MM.1S (cell line): Measurements from ENCODE around the gene TRIB2.

ENCODE experiments used
- DNase-seq: peaks from one replicate; pipeline ENCODE4 v3.0.0-alpha.2; 2015
- H2AFZ ChIP-seq: fragments of 300-600 bp; sonication (generic); 2 replicates; pipeline ENCODE4 v1.6.0; 2016; ENCODE audit warnings: antibody characterized with exemption, low read length
- H3F3A ChIP-seq: fragments of 300-600 bp; sonication (generic); 2 replicates; pipeline ENCODE4 v1.6.1; 2016; ENCODE audit warnings: mild to moderate bottlenecking, antibody characterized with exemption, low read length, moderate library complexity, mixed read lengths; ENCODE audit not compliant: insufficient read depth
- H3K27ac ChIP-seq: fragments of 300-600 bp; sonication (generic); 2 replicates; pipeline ENCODE4 v1.5.1; 2016; ENCODE audit warnings: mild to moderate bottlenecking, low read length
- H3K27me3 ChIP-seq: fragments of 300-600 bp; sonication (generic); replicated peaks from 2 replicates; pipeline ENCODE4 v1.6.0; 2016; ENCODE audit warnings: low read length; ENCODE audit not compliant: insufficient read depth
- H3K36me3 ChIP-seq: fragments of 300-600 bp; sonication (generic); replicated peaks from 2 replicates; pipeline ENCODE4 v1.6.1; 2016; ENCODE audit warnings: mild to moderate bottlenecking, low read length, mixed read lengths; ENCODE audit not compliant: insufficient read depth
- H3K4me1 ChIP-seq: fragments of 300-600 bp; sonication (generic); 2 replicates; pipeline ENCODE4 v1.6.1; 2016; ENCODE audit warnings: low read length, mixed read lengths
- H3K4me2 ChIP-seq: fragments of 300-600 bp; sonication (generic); 2 replicates; pipeline ENCODE4 v1.6.0; 2016; ENCODE audit warnings: low read depth, low read length
- H3K4me3 ChIP-seq: fragments of 300-600 bp; sonication (generic); 2 replicates; pipeline ENCODE4 v1.5.1; 2016; ENCODE audit warnings: low read length, mixed read lengths
- H3K79me2 ChIP-seq: fragments of 300-600 bp; sonication (generic); 2 replicates; pipeline ENCODE4 v1.6.1; 2016; ENCODE audit warnings: mixed run types, low read length, mixed read lengths
- H3K9ac ChIP-seq: fragments of 300-600 bp; sonication (generic); 2 replicates; pipeline ENCODE4 v1.6.1; 2016; ENCODE audit warnings: low read length, mixed read lengths
- H3K9me2 ChIP-seq: fragments of 300-600 bp; sonication (generic); replicated peaks from 2 replicates; pipeline ENCODE4 v1.6.1; 2016; ENCODE audit warnings: mild to moderate bottlenecking, low read length, mixed read lengths; ENCODE audit not compliant: insufficient read depth
- H3K9me3 ChIP-seq: fragments of 300-600 bp; sonication (generic); replicated peaks from 2 replicates; pipeline ENCODE4 v1.6.1; 2016; ENCODE audit warnings: mild to moderate bottlenecking, low read length, mixed read lengths; ENCODE audit not compliant: insufficient read depth
- H4K20me1 ChIP-seq: fragments of 300-600 bp; sonication (generic); 2 replicates; pipeline ENCODE4 v1.6.1; 2016; ENCODE audit warnings: mild to moderate bottlenecking, low read length, moderate library complexity, mixed read lengths; ENCODE audit not compliant: insufficient read depth
- CTCF ChIP-seq: fragments of 300-600 bp; sonication (generic); IDR thresholded peaks from 2 replicates; pipeline ENCODE4 v1.5.1; 2016; ENCODE audit warnings: antibody characterized with exemption, low read length, mixed read lengths
- EZH2 ChIP-seq: fragments of 300-600 bp; sonication (generic); optimal IDR thresholded peaks from 2 replicates; pipeline ENCODE3; 2017; ENCODE audit warnings: low read depth, mild to moderate bottlenecking, antibody characterized with exemption, low read length, mixed read lengths
- EZH2phosphoT487 ChIP-seq: fragments of 300-600 bp; sonication (generic); IDR thresholded peaks from 2 replicates; pipeline ENCODE4 v1.6.1; 2018; ENCODE audit warnings: antibody characterized with exemption, low read length

TRIB2 gene

GRCh38 chr2:12773586-12774394 lies 57.1 kb downstream of the TRIB2 start:
- no peaks in the 10 kb centered on the region for H3K27me3 ChIP-seq
- H3K36me3 ChIP-seq, result no peaks in the 10 kb centered on the region
- DNase-seq, result no peak
- H3K27ac ChIP-seq, result no peak overlapping the region
- no peak overlapping the region for H3K4me2 ChIP-seq
- no peak overlapping the region for H2AFZ ChIP-seq
- no peak overlapping the region for H3K9ac ChIP-seq
- no peak overlapping the region for H3K4me3 ChIP-seq
- no peaks in the 10 kb centered on the region for H3K4me1 ChIP-seq
- H3F3A ChIP-seq, result no peaks in the 10 kb centered on the region
- TF ChIP-seq EZH2, result no peak
- no peak for TF ChIP-seq CTCF
- TF ChIP-seq EZH2phosphoT487, result no peak
- H3K79me2 ChIP-seq, result no peaks in the 10 kb centered on the region
- H3K9me3 ChIP-seq, result no peaks in the 10 kb centered on the region
- no peaks in the 10 kb centered on the region for H4K20me1 ChIP-seq
- H3K9me2 ChIP-seq, result no peaks in the 10 kb centered on the region

GRCh38 chr2:12774395-12774727 lies 57.6 kb downstream of the TRIB2 start:
- H3K36me3 ChIP-seq, result no peaks in the 10 kb centered on the region
- H3K27me3 ChIP-seq, result no peaks in the 10 kb centered on the region
- no peak for TF ChIP-seq EZH2phosphoT487
- H3K9me2 ChIP-seq, result no peaks in the 10 kb centered on the region
- DNase-seq, result no peak
- no peak overlapping the region for H3K4me3 ChIP-seq
- no peaks in the 10 kb centered on the region for H3F3A ChIP-seq
- no peaks in the 10 kb centered on the region for H4K20me1 ChIP-seq
- no peak overlapping the region for H3K4me2 ChIP-seq
- no peak overlapping the region for H2AFZ ChIP-seq
- H3K9ac ChIP-seq, result no peak overlapping the region
- H3K27ac ChIP-seq, result no peak overlapping the region
- H3K4me1 ChIP-seq, result no peaks in the 10 kb centered on the region
- H3K9me3 ChIP-seq, result no peaks in the 10 kb centered on the region
- no peaks in the 10 kb centered on the region for H3K79me2 ChIP-seq

GRCh38 chr2:12776521-12776961 lies 59.8 kb downstream of the TRIB2 start:
- DNase-seq, result no peak
- H4K20me1 ChIP-seq, result no peaks in the 10 kb centered on the region
- H3K4me2 ChIP-seq, result no peak overlapping the region
- H3K9me3 ChIP-seq, result no peaks in the 10 kb centered on the region
- H3K79me2 ChIP-seq, result no peaks in the 10 kb centered on the region
- H3K9me2 ChIP-seq, result no peaks in the 10 kb centered on the region
- H3K27ac ChIP-seq, result no peak overlapping the region
- H3K36me3 ChIP-seq, result no peaks in the 10 kb centered on the region
- H3K27me3 ChIP-seq, result no peaks in the 10 kb centered on the region
- no peak overlapping the region for H2AFZ ChIP-seq
- no peak for TF ChIP-seq CTCF
- no peaks in the 10 kb centered on the region for H3K4me1 ChIP-seq
- H3K9ac ChIP-seq, result no peak overlapping the region
- H3F3A ChIP-seq, result no peaks in the 10 kb centered on the region
- no peak overlapping the region for H3K4me3 ChIP-seq

GRCh38 chr2:12778369-12778768 lies 61.6 kb downstream of the TRIB2 start:
- H3K27ac ChIP-seq, result no peak overlapping the region
- H3K9me2 ChIP-seq, result no peaks in the 10 kb centered on the region
- no peaks in the 10 kb centered on the region for H3K36me3 ChIP-seq
- no peaks in the 10 kb centered on the region for H3K9me3 ChIP-seq
- TF ChIP-seq EZH2phosphoT487, result no peak
- no peak overlapping the region for H3K4me3 ChIP-seq
- no peak overlapping the region for H3K4me2 ChIP-seq
- H4K20me1 ChIP-seq, result no peaks in the 10 kb centered on the region
- no peak overlapping the region for H2AFZ ChIP-seq
- no peak overlapping the region for H3K9ac ChIP-seq
- no peaks in the 10 kb centered on the region for H3K27me3 ChIP-seq
- no peaks in the 10 kb centered on the region for H3F3A ChIP-seq
- H3K4me1 ChIP-seq, result no peaks in the 10 kb centered on the region
- DNase-seq, result no peak
- H3K79me2 ChIP-seq, result no peaks in the 10 kb centered on the region
